Astrocyte of the cerebellum (primary cell): Measurements from ENCODE around the gene SAMD8.

Experiments used
- DNase-seq: peaks from one replicate; pipeline ENCODE4 v3.0.0-alpha.2; 2011; ENCODE audit warnings: low read depth
- H3K4me3 ChIP-seq: 2 replicates; pipeline ENCODE4 v1.5.1; 2011; ENCODE audit warnings: mild to moderate bottlenecking, low read depth, low read length, moderate library complexity
- CTCF ChIP-seq: IDR thresholded peaks from 2 replicates; pipeline ENCODE4 v1.5.1; 2012; ENCODE audit warnings: low read length, low read depth, moderate library complexity, mild to moderate bottlenecking; ENCODE audit errors: missing control alignments
- in situ Hi-C: cut with HindIII; loops from 2 replicates; pipeline ENCODE4 v1.10.0; 2017; ENCODE audit warnings: low sequenced_read_pairs

Gene SAMD8

GRCh38 chr10:75094465-75094864 lies 17.0 kb upstream of the SAMD8 start:
- H3K4me3 ChIP-seq: no peak overlapping the region
- TF ChIP-seq CTCF: no peak
- no peak for DNase-seq
- in situ Hi-C loops: no loop called here

DNA sequence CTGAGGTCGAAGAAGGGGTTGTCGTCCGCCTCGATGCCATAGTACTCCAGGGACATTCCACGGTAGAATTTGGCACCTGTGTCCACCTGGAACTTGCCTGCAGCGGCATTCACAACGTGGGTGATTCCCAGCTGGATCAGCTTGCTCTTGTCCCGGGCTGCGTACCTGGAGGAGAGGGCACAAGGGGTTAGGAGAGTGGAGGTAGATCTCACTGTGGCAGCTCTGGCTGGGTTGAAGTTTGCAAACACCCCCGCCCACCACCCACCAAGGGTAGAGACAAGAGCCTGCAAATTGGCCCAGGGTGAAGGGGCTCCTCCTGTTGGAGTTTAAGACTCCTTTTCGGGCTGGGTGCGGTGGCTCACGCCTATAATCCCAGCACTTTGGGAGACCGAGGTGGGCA lies 15.8 kb upstream of the SAMD8 start:
- no peak overlapping the region for H3K4me3 ChIP-seq
- no peak for DNase-seq
- no peak for TF ChIP-seq CTCF
- in situ Hi-C loops: no loop called here

- in situ Hi-C loops: no loop called here
- no peak for TF ChIP-seq CTCF
- DNase-seq: no peak
Measured at GRCh38 chr10:75096749-75097148, 14.7 kb upstream of the SAMD8 start.

GRCh38 chr10:75097666-75098285 lies 13.7 kb upstream of the SAMD8 start:
- no peak for DNase-seq
- in situ Hi-C loops: no loop called here
- TF ChIP-seq CTCF: peak; percentile 56
- no peak overlapping the region for H3K4me3 ChIP-seq

More at GRCh38 chr10:75096749-75097148, 14.7 kb upstream of the SAMD8 start:
- no peak overlapping the region for H3K4me3 ChIP-seq

DNA sequence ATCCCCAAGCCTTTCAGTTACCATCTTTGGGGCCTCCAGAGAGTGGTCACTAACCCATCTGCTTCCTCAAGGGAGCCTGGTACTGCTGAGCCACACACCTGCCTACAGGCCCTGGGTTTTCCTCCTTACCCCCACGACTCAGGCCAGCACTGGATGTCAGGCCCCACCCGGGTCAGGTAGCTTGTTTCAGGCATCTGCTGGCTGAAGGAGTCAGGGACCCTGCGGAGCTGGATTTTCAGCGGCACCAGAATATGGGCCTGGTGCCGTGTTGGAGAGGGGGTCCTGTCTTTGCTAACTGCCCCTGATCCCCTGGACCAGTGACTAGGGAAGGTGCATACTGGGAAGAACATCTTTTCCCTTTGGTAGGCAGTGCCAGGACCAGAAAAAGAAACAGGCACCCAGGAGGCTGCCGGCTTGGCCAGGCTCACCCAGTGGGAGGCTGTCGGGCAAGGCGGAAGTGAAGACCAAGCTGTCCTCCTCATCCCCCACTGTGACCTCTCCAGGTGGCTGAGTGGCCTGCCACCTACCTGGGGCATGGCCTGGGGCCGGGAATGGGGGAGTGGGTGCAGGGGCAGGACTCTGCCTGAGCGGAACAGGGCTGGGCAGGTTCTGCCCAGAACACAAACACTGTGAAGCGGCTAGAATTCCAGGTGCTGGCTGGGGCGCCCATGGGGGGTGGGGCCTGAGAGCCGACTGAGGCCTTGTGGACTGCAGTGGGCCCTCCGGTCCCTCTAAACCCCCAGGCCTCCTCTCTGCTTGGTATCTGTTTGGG lies 12.4 kb upstream of the SAMD8 start:
- in situ Hi-C loops: no loop called here
- TF ChIP-seq CTCF: no peak
- no peak for DNase-seq
- H3K4me3 ChIP-seq: no peak overlapping the region

- peak; percentile 19 for DNase-seq
- no peak overlapping the region for H3K4me3 ChIP-seq
- in situ Hi-C loops: no loop called here
- TF ChIP-seq CTCF: peak; percentile 93
Measured at GRCh38 chr10:75099952-75100763, 11.3 kb upstream of the SAMD8 start.
